Endothelial cell of umbilical vein (primary cell): ENCODE measurements around the gene DCAF11. TPM values are rescaled to one million over a fixed set of nuclear protein-coding genes. Genes with fewer than 3 reads are reported as not detected.

ENCODE experiments used
- BruUV-seq: library from RNA; stranded (reverse); fragments of 400-500 nt; replicated peaks from 2 replicates; lab custom pipeline; 2021; lab: Mats Ljungman, UMichigan
- CTCF ChIA-PET: fragments of 300-600, 350-600 bp; sonication (Branson Sonifier 250); formaldehyde crosslinking; loops from one replicate; lab custom pipeline; 2021; ENCODE audit warnings: antibody characterized with exemption, inconsistent platforms; lab: Charles Lee
- POLR2A ChIA-PET: fragments of 300-600, 350-600 bp; sonication (Branson Sonifier 250); formaldehyde crosslinking; loops from one replicate; lab custom pipeline; 2021; ENCODE audit warnings: antibody characterized with exemption, inconsistent platforms; lab: Charles Lee
- DNase-seq: peaks from one replicate; pipeline ENCODE4 v3.0.0-alpha.2; 2011; ENCODE audit warnings: low read depth, low spot score
- FAIRE-seq: peaks from 2 replicates; lab custom pipeline; 2011; peaks lifted over from hg19 to GRCh38; lab: Jason Lieb, UNC
- H2AFZ ChIP-seq: 2 replicates; pipeline ENCODE4 v1.6.0; 2012; ENCODE audit warnings: low read depth, low read length, control low read depth, inconsistent platforms
- H3K27ac ChIP-seq: 2 replicates; pipeline ENCODE4 v1.5.1; 2011; ENCODE audit warnings: low read depth, mild to moderate bottlenecking, control low read depth, low read length, moderate library complexity; ENCODE audit not compliant: insufficient read depth
- H3K27me3 ChIP-seq, 2 experiments: 2 replicates each; pipeline versions ENCODE4 v1.6.0 to v1.6.1; 2011; ENCODE audit warnings: low read length in 2 of 2, mixed read lengths in 1 of 2; ENCODE audit not compliant: control insufficient read depth in 2 of 2, insufficient read depth in 2 of 2
- H3K36me3 ChIP-seq, 2 experiments: 2 replicates in 1 of 2; 3 replicates in 1 of 2; pipeline ENCODE4 v1.5.1; 2011; ENCODE audit warnings: low read length in 2 of 2, mild to moderate bottlenecking in 1 of 2, moderate library complexity in 1 of 2; ENCODE audit not compliant: control insufficient read depth in 2 of 2, insufficient read depth in 2 of 2; ENCODE audit errors: extremely low read depth in 1 of 2
- H3K4me1 ChIP-seq: 3 replicates; pipeline ENCODE4 v1.5.1; 2011; ENCODE audit warnings: mild to moderate bottlenecking, low read length; ENCODE audit not compliant: control insufficient read depth, insufficient read depth; ENCODE audit errors: extremely low read depth
- H3K4me2 ChIP-seq: 2 replicates; pipeline ENCODE4 v1.6.1; 2011; ENCODE audit warnings: low read length, control low read depth, mixed read lengths; ENCODE audit not compliant: insufficient read depth
- H3K4me3 ChIP-seq, 3 experiments: fragments of 200-600 bp in 1 of 3; sonication (generic), shearing (Covaris generic) in 1 of 3; replicated peaks in 1 of 3; 2 replicates each; pipeline ENCODE4 v1.5.1; 2011 to 2016; ENCODE audit warnings: control low read depth in 3 of 3, low read length in 3 of 3, mild to moderate bottlenecking in 2 of 3, inconsistent platforms in 1 of 3, low read depth in 1 of 3, moderate library complexity in 1 of 3; ENCODE audit not compliant: insufficient read depth in 1 of 3
- H3K79me2 ChIP-seq: 2 replicates; pipeline ENCODE4 v1.6.0; 2012; ENCODE audit warnings: low read length, inconsistent platforms; ENCODE audit not compliant: control insufficient read depth, insufficient read depth
- H3K9ac ChIP-seq: replicated peaks from 2 replicates; pipeline ENCODE3; 2011; ENCODE audit warnings: low read length, control low read depth; ENCODE audit not compliant: insufficient read depth; ENCODE audit errors: extremely low read depth
- H3K9me1 ChIP-seq: replicated peaks from 3 replicates; pipeline ENCODE4 v1.6.0; 2011; ENCODE audit warnings: mild to moderate bottlenecking, low read length; ENCODE audit not compliant: control insufficient read depth, insufficient read depth; ENCODE audit errors: extremely low read depth
- H3K9me3 ChIP-seq: replicated peaks from 2 replicates; pipeline ENCODE4 v1.5.1; 2012; ENCODE audit warnings: low read length, inconsistent platforms; ENCODE audit not compliant: control insufficient read depth, insufficient read depth
- H4K20me1 ChIP-seq: replicated peaks from 2 replicates; pipeline ENCODE3; 2011; ENCODE audit warnings: mild to moderate bottlenecking, low read length; ENCODE audit not compliant: control insufficient read depth, insufficient read depth; ENCODE audit errors: extremely low read depth
- CTCF ChIP-seq, 2 donors: IDR thresholded peaks; 1 replicate in 1 of 2; 2 replicates in 1 of 2; pipeline ENCODE4 v1.5.1; 2011; ENCODE audit warnings: low read length in 2 of 2, mild to moderate bottlenecking in 2 of 2, moderate library complexity in 2 of 2, control low read depth in 1 of 2, inconsistent platforms in 1 of 2, low read depth in 1 of 2; ENCODE audit not compliant: insufficient read depth in 1 of 2; ENCODE audit errors: extremely low read depth in 1 of 2
- EZH2 ChIP-seq: IDR thresholded peaks from 2 replicates; pipeline ENCODE4 v1.6.1; 2012; ENCODE audit warnings: borderline replicate concordance, low read depth, mild to moderate bottlenecking, moderate library complexity, low read length, inconsistent platforms; ENCODE audit not compliant: severe bottlenecking
- FOS ChIP-seq: IDR thresholded peaks from 2 replicates; pipeline ENCODE4 v1.6.1; 2011; ENCODE audit warnings: mild to moderate bottlenecking, low read length, moderate library complexity, borderline replicate concordance; ENCODE audit not compliant: insufficient read depth
- GATA2 ChIP-seq: IDR thresholded peaks from 2 replicates; pipeline ENCODE4 v1.7.0; 2011; ENCODE audit warnings: low read depth, mild to moderate bottlenecking, moderate library complexity, mixed read lengths, low read length; ENCODE audit not compliant: insufficient read length, insufficient read depth
- JUN ChIP-seq: IDR thresholded peaks from 2 replicates; pipeline ENCODE4 v1.6.1; 2011; ENCODE audit warnings: borderline replicate concordance, low read depth; ENCODE audit not compliant: insufficient read length, insufficient read depth
- MAX ChIP-seq: IDR thresholded peaks from 2 replicates; pipeline ENCODE4 v1.6.1; 2011; ENCODE audit not compliant: insufficient read depth, insufficient read length
- MYC ChIP-seq: IDR thresholded peaks from one replicate; pipeline ENCODE4 v1.6.1; 2011; ENCODE audit warnings: mild to moderate bottlenecking, low read depth, low read length
- POLR2A ChIP-seq: IDR thresholded peaks from 2 replicates; pipeline ENCODE4 v1.6.1; 2012; ENCODE audit warnings: low read depth, mild to moderate bottlenecking, control low read depth, low read length
- POLR2AphosphoS5 ChIP-seq: IDR thresholded peaks from 2 replicates; pipeline ENCODE4 v1.6.1; 2012; ENCODE audit warnings: low read depth, mild to moderate bottlenecking, control low read depth, low read length, moderate library complexity; ENCODE audit not compliant: insufficient read depth
- dilution Hi-C: fragments of 300-500 bp; cut with MboI; formaldehyde crosslinking; loops from one replicate; pipeline ENCODE4 v1.15.0; 2019; ENCODE audit warnings: low sequenced_read_pairs; ENCODE audit not compliant: extremely low pct_ligation_motif_present
- intact Hi-C: fragments of 100-400 bp; cut with micrococcal nuclease; formaldehyde crosslinking; loops from one replicate; pipeline ENCODE4 v1.10.0; 2022
- polyA plus RNA-seq, 4 experiments: library from polyadenylated mRNA; depleted of rRNA in 3 of 4; stranded (reverse) in 3 of 4; unstranded in 1 of 4; fragments of >200 nt; gene quantifications; 2 replicates each; pipeline versions ENCODE4 v1.2.1 to v1.2.3, GENCODE V29; 2011 to 2012; ENCODE audit warnings: missing spikeins in 1 of 4
- total RNA-seq: library from RNA; stranded (reverse); gene quantifications from 2 replicates; pipeline ENCODE4 v1.2.3, GENCODE V29; 2021

The DCAF11 gene
- total and polyA plus RNA-seq, 2 donors (not counting 3 experiments of a cell fraction or from before 2014, with no cell fraction given) = 37.3 to 38.5 TPM

GRCh38 chr14:24094841-24095270 is 19.7 kb upstream of the DCAF11 start:
- POLR2A ChIA-PET = interaction anchor here (1.3 to 3.1 kb wide), 3 partner anchors 9 to 20 kb away, joined by 3 to 11 read pairs (median 4); partner anchors contain the start of genes DCAF11 and NRL

More at GRCh38 chr14:24094841-24095270, 19.7 kb upstream of the DCAF11 start:
- peak overlapping the region; percentile 85 for H3K4me2 ChIP-seq
- DNase-seq (no peak), FAIRE-seq (no peak)
- H4K20me1 ChIP-seq = no peaks in the 10 kb centered on the region
- H3K4me3 ChIP-seq = peak overlapping the region; percentile 71 to 82 (median 74)
- CTCF ChIA-PET = interaction anchor here (0.9 to 9.6 kb wide), 7 partner anchors 12 to 213 kb away, joined by 3 to 319 read pairs (median 6); partner anchors contain the start of genes CIDEB, DCAF11, IRF9 and NRL
- H3K4me1 ChIP-seq = peaks cover 9% of the 10 kb centered on the region
- no TSS peak for BruUV-seq
- H3K36me3 ChIP-seq = no peaks in the 10 kb centered on the region
- peak overlapping the region; percentile 92 for H2AFZ ChIP-seq
- intact Hi-C loops = loop anchor here (1.0 to 2.0 kb wide), 6 partner anchors 11 to 81 kb away; partner anchors contain the start of genes DCAF11, EMC9, IRF9 and NRL
- peak overlapping the region; percentile 78 for H3K9ac ChIP-seq
- H3K27ac ChIP-seq = peak overlapping the region; percentile 46
- dilution Hi-C loops = no loop called here
- no peaks in the 10 kb centered on the region for H3K9me1 ChIP-seq
- H3K27me3 ChIP-seq = no peaks in the 10 kb centered on the region
- no peaks in the 10 kb centered on the region for H3K9me3 ChIP-seq
- peaks cover 4% of the 10 kb centered on the region for H3K79me2 ChIP-seq
- no peak for TF ChIP-seq MAX
- TF ChIP-seq POLR2A = no peak
- TF ChIP-seq FOS = no peak
- no peak for TF ChIP-seq EZH2
- no peak for TF ChIP-seq JUN
- no peak for TF ChIP-seq POLR2AphosphoS5
- TF ChIP-seq GATA2 = no peak
- no peak for TF ChIP-seq MYC
- TF ChIP-seq CTCF (IDR thresholded peaks at IDR 0.05; ENCODE audit: extremely low read depth in 1 of 2, insufficient read depth in 1 of 2, low read depth in 1 of 2, low read length in 2 of 2) = no peak
